SK-N-SH treated with all-trans-retinoic acid at 6 μM for 48 hours (cell line): ENCODE measurements around the gene SRSF4.

ENCODE experiments used
- CSRNP3 ChIP-seq: fragments of 250-450 bp; sonication (Bioruptor Pico); IDR thresholded peaks from 2 replicates; pipeline ENCODE4 v1.5.1; 2021; ENCODE audit warnings: mild to moderate bottlenecking, moderate library complexity
- GLIS3 ChIP-seq: fragments of 250-450 bp; sonication (Bioruptor Pico); IDR thresholded peaks from 2 replicates; pipeline ENCODE4 v1.5.0; 2020; ENCODE audit warnings: mild to moderate bottlenecking, moderate library complexity
- PATZ1 ChIP-seq: fragments of 250-450 bp; sonication (Bioruptor Pico); IDR thresholded peaks from 2 replicates; pipeline ENCODE4 v1.8.0; 2020; ENCODE audit warnings: mild to moderate bottlenecking, moderate library complexity, borderline replicate concordance
- PPARA ChIP-seq: fragments of 250-450 bp; sonication (Bioruptor Pico); IDR thresholded peaks from 2 replicates; pipeline ENCODE4 v1.5.0; 2020; ENCODE audit warnings: mild to moderate bottlenecking, borderline replicate concordance
- TCF4 ChIP-seq: fragments of 250-450 bp; sonication (Bioruptor Pico); IDR thresholded peaks from 2 replicates; pipeline ENCODE4 v1.8.0; 2021; ENCODE audit warnings: mild to moderate bottlenecking, moderate library complexity, borderline replicate concordance
- ZNF70 ChIP-seq: fragments of 450-650 bp; formaldehyde crosslinking; IDR thresholded peaks from 2 replicates; pipeline ENCODE4 v1.5.0; 2020; ENCODE audit warnings: mild to moderate bottlenecking, moderate library complexity

- TF ChIP-seq PATZ1 (CRISPR knock-in tag): no peak
- no peak for TF ChIP-seq GLIS3
- TF ChIP-seq ZNF70 (CRISPR knock-in tag): no peak
- TF ChIP-seq TCF4 (CRISPR knock-in tag): no peak
- TF ChIP-seq CSRNP3 (CRISPR knock-in tag): no peak
- TF ChIP-seq PPARA (CRISPR knock-in tag): no peak
Observed at GRCh38 chr1:29113413-29114117, 68.1 kb downstream of the SRSF4 start.
